B cell (primary cell): ENCODE data around the gene DNAJB1.

ENCODE experiments used
- CTCF ChIP-seq: fragments of 200-600 bp; IDR thresholded peaks from one replicate; pipeline ENCODE4 v1.8.0; 2022; ENCODE audit warnings: antibody characterized with exemption, mild to moderate bottlenecking
- EZH2 ChIP-seq: IDR thresholded peaks from 2 replicates; pipeline ENCODE4 v1.6.1; 2012; ENCODE audit warnings: borderline replicate concordance, low read depth, mild to moderate bottlenecking, moderate library complexity, low read length; ENCODE audit not compliant: insufficient read depth, poor library complexity, severe bottlenecking

- TF ChIP-seq EZH2 (no peak), CTCF (no peak)
These were observed 27.5 kb upstream of the DNAJB1 start for GRCh38 chr19:14545716-14546082.
